NOMO-1 treated with dmso at 0.1 percent for 144 hours (cell line): Measurements from ENCODE around the gene NUP214.
"Not testable (repeated sequence)": the region's sequence is repeated elsewhere in the genome, so short reads cannot be mapped to it uniquely, and the experiment has no call there.

ENCODE experiments used
- DNase-seq: peaks from one replicate; lab custom pipeline; 2025; ENCODE audit not compliant: unreplicated experiment; lab: John Stamatoyannopoulos, UW

Gene NUP214

GRCh38 chr9:131257266-131258025 is 132.1 kb downstream of the NUP214 start:
- no peak for DNase-seq

- no peak for DNase-seq
These were observed 132.8 kb downstream of the NUP214 start for GRCh38 chr9:131258186-131258585.

- no peak for DNase-seq
These were observed 133.5 kb downstream of the NUP214 start for GRCh38 chr9:131258698-131259431.

GRCh38 chr9:131259432-131259898 is 134.1 kb downstream of the NUP214 start:
- no peak for DNase-seq

- no peak for DNase-seq
These were observed 134.7 kb downstream of the NUP214 start for GRCh38 chr9:131259916-131260597.

GRCh38 chr9:131260751-131261452 is 135.5 kb downstream of the NUP214 start:
- DNase-seq: no peak

GRCh38 chr9:131262327-131263032 is 137.1 kb downstream of the NUP214 start:
- peak; percentile 24 for DNase-seq

GRCh38 chr9:131263033-131263343 is 137.6 kb downstream of the NUP214 start:
- DNase-seq: not testable (repeated sequence)

GRCh38 chr9:131263701-131264100 is 138.3 kb downstream of the NUP214 start:
- no peak for DNase-seq

- DNase-seq: no peak
These were observed 138.8 kb downstream of the NUP214 start for GRCh38 chr9:131264231-131264630.

- no peak for DNase-seq
These were observed 141.2 kb downstream of the NUP214 start for GRCh38 chr9:131266266-131267229.

- DNase-seq: peak; percentile 49
These were observed 145.0 kb downstream of the NUP214 start for GRCh38 chr9:131270171-131271015.

- DNase-seq: not testable (repeated sequence)
These were observed 145.6 kb downstream of the NUP214 start for GRCh38 chr9:131271016-131271273.

GRCh38 chr9:131271506-131271931 is 146.1 kb downstream of the NUP214 start:
- DNase-seq: no peak

- DNase-seq: no peak
These were observed 146.8 kb downstream of the NUP214 start for GRCh38 chr9:131272212-131272611.

GRCh38 chr9:131273146-131273855 is 147.9 kb downstream of the NUP214 start:
- peak; percentile 19 for DNase-seq

- DNase-seq: peak; percentile 15
These were observed 148.7 kb downstream of the NUP214 start for GRCh38 chr9:131273856-131274673.
